Hepatocyte (in vitro differentiated cells): ENCODE measurements around the gene LARP1. TPM values are rescaled to one million over a fixed set of nuclear protein-coding genes. Genes with fewer than 3 reads are reported as not detected.

Experiments
- DNase-seq: peaks from one replicate; pipeline ENCODE4 v3.0.0-alpha.2; 2016; ENCODE audit warnings: low spot score
- H2AFZ ChIP-seq: fragments of 200-600 bp; sonication (generic); 2 replicates; pipeline ENCODE4 v1.6.0; 2016; ENCODE audit warnings: antibody characterized with exemption, mild to moderate bottlenecking
- H3K27ac ChIP-seq: fragments of 200-600 bp; sonication (generic); 2 replicates; pipeline ENCODE4 v1.5.1; 2016; ENCODE audit warnings: mild to moderate bottlenecking
- H3K27me3 ChIP-seq: fragments of 200-600 bp; sonication (generic); 2 replicates; pipeline ENCODE4 v1.6.1; 2016
- H3K36me3 ChIP-seq: fragments of 200-600 bp; sonication (generic); replicated peaks from 2 replicates; pipeline ENCODE4 v1.5.1; 2016; ENCODE audit warnings: low read depth; ENCODE audit not compliant: insufficient read depth
- H3K4me1 ChIP-seq: fragments of 200-600 bp; sonication (generic); 2 replicates; pipeline ENCODE4 v1.5.1; 2016; ENCODE audit warnings: mild to moderate bottlenecking, moderate library complexity; ENCODE audit not compliant: insufficient read depth
- H3K4me2 ChIP-seq: fragments of 200-600 bp; sonication (generic); 2 replicates; pipeline ENCODE4 v1.6.0; 2016
- H3K4me3 ChIP-seq: fragments of 200-600 bp; sonication (generic); 2 replicates; pipeline ENCODE4 v1.5.1; 2016; ENCODE audit warnings: mild to moderate bottlenecking
- H3K79me2 ChIP-seq: fragments of 200-600 bp; sonication (generic); 2 replicates; pipeline ENCODE4 v1.6.0; 2017; ENCODE audit warnings: mild to moderate bottlenecking
- H3K9me2 ChIP-seq: fragments of 200-600 bp; sonication (generic); replicated peaks from 2 replicates; pipeline ENCODE4 v1.6.0; 2017; ENCODE audit warnings: mild to moderate bottlenecking; ENCODE audit not compliant: insufficient read depth
- H3K9me3 ChIP-seq: fragments of 200-600 bp; sonication (generic); 2 replicates; pipeline ENCODE4 v1.5.1; 2016; ENCODE audit warnings: low read depth, mild to moderate bottlenecking
- H4K20me1 ChIP-seq: fragments of 200-600 bp; sonication (generic); 2 replicates; pipeline ENCODE4 v1.6.0; 2016; ENCODE audit warnings: mild to moderate bottlenecking; ENCODE audit not compliant: insufficient read depth, poor library complexity, severe bottlenecking
- EZH2 ChIP-seq: fragments of 200-600 bp; sonication (generic); IDR thresholded peaks from 2 replicates; pipeline ENCODE4 v1.6.1; 2016; ENCODE audit warnings: antibody characterized with exemption, mild to moderate bottlenecking, borderline replicate concordance
- EZH2phosphoT487 ChIP-seq: fragments of 200-600 bp; sonication (generic); IDR thresholded peaks from one replicate; pipeline ENCODE4 v1.6.1; 2018; ENCODE audit warnings: antibody characterized with exemption, mild to moderate bottlenecking, low read depth, moderate library complexity; ENCODE audit not compliant: unreplicated experiment, severe bottlenecking
- WGBS: methylation state at CpG from one replicate; pipeline ENCODE4 v1.1.6; 2016; ENCODE audit warnings: low lambda C conversion rate; ENCODE audit errors: missing lambda C conversion rate; 5-methylcytosine and 5-hydroxymethylcytosine counted together
- polyA plus RNA-seq: library from polyadenylated mRNA; unstranded; fragments of >200 nt; fragmentation: Nextera tagmentation; extraction: Ambion mirVana; gene quantifications from 2 replicates; pipeline ENCODE4 v1.2.1, GENCODE V29; 2016
- total RNA-seq: library from RNA; depleted of rRNA; stranded (reverse); fragments of >200 nt; gene quantifications from 2 replicates; pipeline ENCODE4 v1.2.3, GENCODE V29; 2014
- TF ChIP-seq, protein P1 (sequence below): fragments of 200-600 bp; sonication (generic); IDR thresholded peaks from 2 replicates; pipeline ENCODE4 v1.5.1; 2016; ENCODE audit warnings: antibody characterized with exemption, mild to moderate bottlenecking; ENCODE audit not compliant: poor library complexity

Gene LARP1
- total and polyA plus RNA-seq, 2 experiments from 2014 or later, result 62.9 to 75.0 TPM

GRCh38 chr5:154858297-154858971, 103.3 kb downstream of the LARP1 start, which contains the start of gene CNOT8:
TSS of gene CNOT8 (plus strand) at chr5:154858627. CDS start at chr5:154863279, 4,652 bp downstream.
- Histone ChIP-seq H3K4me3 (peak within 1 kb of the TSS; percentile 80), H3K4me1 (peaks cover 12% of the 10 kb centered on the region), H3K36me3 (no peaks in the 10 kb centered on the region), H3K9me3 (no peaks in the 10 kb centered on the region), H3K4me2 (peak within 1 kb of the TSS; percentile 85), H3K27me3 (no peaks in the 10 kb centered on the region), H3K79me2 (peaks cover 49% of the 10 kb centered on the region), H3K9me2 (no peaks in the 10 kb centered on the region), H3K27ac (peak within 1 kb of the TSS; percentile 94), H2AFZ (peak within 1 kb of the TSS; percentile 88), H4K20me1 (peaks cover 37% of the 10 kb centered on the region)
- WGBS, result 1% methylated on average over 63 of the region's 65 CpGs
- no peak for TF ChIP-seq EZH2phosphoT487
- TF ChIP-seq, protein P1, sequence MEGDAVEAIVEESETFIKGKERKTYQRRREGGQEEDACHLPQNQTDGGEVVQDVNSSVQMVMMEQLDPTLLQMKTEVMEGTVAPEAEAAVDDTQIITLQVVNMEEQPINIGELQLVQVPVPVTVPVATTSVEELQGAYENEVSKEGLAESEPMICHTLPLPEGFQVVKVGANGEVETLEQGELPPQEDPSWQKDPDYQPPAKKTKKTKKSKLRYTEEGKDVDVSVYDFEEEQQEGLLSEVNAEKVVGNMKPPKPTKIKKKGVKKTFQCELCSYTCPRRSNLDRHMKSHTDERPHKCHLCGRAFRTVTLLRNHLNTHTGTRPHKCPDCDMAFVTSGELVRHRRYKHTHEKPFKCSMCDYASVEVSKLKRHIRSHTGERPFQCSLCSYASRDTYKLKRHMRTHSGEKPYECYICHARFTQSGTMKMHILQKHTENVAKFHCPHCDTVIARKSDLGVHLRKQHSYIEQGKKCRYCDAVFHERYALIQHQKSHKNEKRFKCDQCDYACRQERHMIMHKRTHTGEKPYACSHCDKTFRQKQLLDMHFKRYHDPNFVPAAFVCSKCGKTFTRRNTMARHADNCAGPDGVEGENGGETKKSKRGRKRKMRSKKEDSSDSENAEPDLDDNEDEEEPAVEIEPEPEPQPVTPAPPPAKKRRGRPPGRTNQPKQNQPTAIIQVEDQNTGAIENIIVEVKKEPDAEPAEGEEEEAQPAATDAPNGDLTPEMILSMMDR, result no peak
- TF ChIP-seq EZH2, result no peak
- peak; percentile 98 for DNase-seq

- no peaks in the 10 kb centered on the region for H3K27me3 ChIP-seq
- DNase-seq, result peak; percentile 5
- H3K4me3 ChIP-seq, result peak overlapping the region; percentile 80
- H3K4me1 ChIP-seq, result peaks cover 12% of the 10 kb centered on the region
- H3K4me2 ChIP-seq, result peak overlapping the region; percentile 85
- peaks cover 38% of the 10 kb centered on the region for H4K20me1 ChIP-seq
- no peaks in the 10 kb centered on the region for H3K9me3 ChIP-seq
- no peaks in the 10 kb centered on the region for H3K9me2 ChIP-seq
- H3K27ac ChIP-seq, result peak overlapping the region; percentile 94
- TF ChIP-seq EZH2phosphoT487 (no peak), EZH2 (no peak)
- TF ChIP-seq, protein P1, result no peak
- WGBS, result 3% methylated on average over 26 of the region's 26 CpGs
- no peaks in the 10 kb centered on the region for H3K36me3 ChIP-seq
- H3K79me2 ChIP-seq, result peaks cover 57% of the 10 kb centered on the region
- H2AFZ ChIP-seq, result peak overlapping the region; percentile 88
Measured at GRCh38 chr5:154858972-154859871, 104.0 kb downstream of the LARP1 start.

DNA sequence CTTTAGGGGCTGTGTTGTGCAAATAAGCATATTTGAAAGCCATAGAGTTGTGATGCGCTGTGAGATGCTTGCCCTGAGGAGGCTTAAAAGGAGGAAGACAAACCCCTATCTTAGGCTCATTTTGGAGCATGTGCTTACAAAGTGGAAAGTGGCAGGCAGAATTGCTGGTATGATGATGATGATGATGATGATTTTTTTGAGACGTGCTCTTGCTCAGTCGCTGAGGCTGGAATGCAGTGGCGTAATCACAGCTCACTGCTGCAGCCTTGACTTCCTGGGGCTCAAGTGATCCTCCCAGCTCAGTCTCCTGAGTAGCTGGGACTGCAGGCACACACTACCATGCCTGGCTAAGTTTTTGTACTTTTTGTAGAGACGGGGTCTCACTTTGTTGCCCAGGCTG, 104.9 kb downstream of the LARP1 start:
- no peaks in the 10 kb centered on the region for H3K9me2 ChIP-seq
- TF ChIP-seq, protein P1, result no peak
- TF ChIP-seq EZH2, result no peak
- TF ChIP-seq EZH2phosphoT487, result no peak
- H3K4me1 ChIP-seq, result peaks cover 12% of the 10 kb centered on the region
- no peaks in the 10 kb centered on the region for H3K27me3 ChIP-seq
- H3K4me2 ChIP-seq, result peak overlapping the region; percentile 85
- peak overlapping the region; percentile 94 for H3K27ac ChIP-seq
- H4K20me1 ChIP-seq, result peaks cover 38% of the 10 kb centered on the region
- no peak overlapping the region for H2AFZ ChIP-seq
- peak overlapping the region; percentile 80 for H3K4me3 ChIP-seq
- peaks cover 66% of the 10 kb centered on the region for H3K79me2 ChIP-seq
- DNase-seq, result no peak
- H3K9me3 ChIP-seq, result no peaks in the 10 kb centered on the region
- no peaks in the 10 kb centered on the region for H3K36me3 ChIP-seq
- 36% methylated on average over 5 of the region's 5 CpGs for WGBS
